MM.1S (cell line): Measurements from ENCODE around the gene SLC16A1.

ENCODE experiments used
- CTCF ChIP-seq: fragments of 300-600 bp; sonication (generic); IDR thresholded peaks from 2 replicates; pipeline ENCODE4 v1.5.1; 2016; ENCODE audit warnings: antibody characterized with exemption, low read length, mixed read lengths
- EZH2 ChIP-seq: fragments of 300-600 bp; sonication (generic); optimal IDR thresholded peaks from 2 replicates; pipeline ENCODE3; 2017; ENCODE audit warnings: low read depth, mild to moderate bottlenecking, antibody characterized with exemption, low read length, mixed read lengths

- no peak for TF ChIP-seq CTCF
- TF ChIP-seq EZH2, result no peak
Observed at GRCh38 chr1:112960384-112960783, 4.4 kb upstream of the SLC16A1 start.
